ENCODE data around the gene LAMA2.

Gene LAMA2

DNA sequence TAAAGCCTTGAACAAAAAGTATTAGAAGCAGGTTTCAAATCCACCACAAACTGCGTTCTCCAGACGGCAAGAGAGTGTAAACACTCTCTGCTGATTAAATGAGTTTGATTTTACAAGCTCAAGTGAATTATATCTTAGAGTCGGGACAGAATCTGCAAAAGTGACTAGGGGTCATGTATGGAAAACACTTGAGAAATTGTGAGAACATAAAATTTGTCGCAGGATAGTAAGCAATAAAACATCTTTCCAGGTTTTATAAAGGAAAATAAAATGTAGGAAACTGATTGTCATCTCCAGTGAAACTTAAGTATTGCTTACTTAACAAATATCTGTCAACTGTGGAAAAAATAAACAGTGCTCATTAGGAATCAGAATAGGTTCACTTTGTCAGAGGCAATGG lies 452.9 kb downstream of the LAMA2 start:
- no peak overlapping the region for H3K4me3 ChIP-seq
- no peak for DNase-seq (ENCODE audit: low spot score)
- no peak overlapping the region for H3K27ac ChIP-seq
- TF ChIP-seq, protein P1, sequence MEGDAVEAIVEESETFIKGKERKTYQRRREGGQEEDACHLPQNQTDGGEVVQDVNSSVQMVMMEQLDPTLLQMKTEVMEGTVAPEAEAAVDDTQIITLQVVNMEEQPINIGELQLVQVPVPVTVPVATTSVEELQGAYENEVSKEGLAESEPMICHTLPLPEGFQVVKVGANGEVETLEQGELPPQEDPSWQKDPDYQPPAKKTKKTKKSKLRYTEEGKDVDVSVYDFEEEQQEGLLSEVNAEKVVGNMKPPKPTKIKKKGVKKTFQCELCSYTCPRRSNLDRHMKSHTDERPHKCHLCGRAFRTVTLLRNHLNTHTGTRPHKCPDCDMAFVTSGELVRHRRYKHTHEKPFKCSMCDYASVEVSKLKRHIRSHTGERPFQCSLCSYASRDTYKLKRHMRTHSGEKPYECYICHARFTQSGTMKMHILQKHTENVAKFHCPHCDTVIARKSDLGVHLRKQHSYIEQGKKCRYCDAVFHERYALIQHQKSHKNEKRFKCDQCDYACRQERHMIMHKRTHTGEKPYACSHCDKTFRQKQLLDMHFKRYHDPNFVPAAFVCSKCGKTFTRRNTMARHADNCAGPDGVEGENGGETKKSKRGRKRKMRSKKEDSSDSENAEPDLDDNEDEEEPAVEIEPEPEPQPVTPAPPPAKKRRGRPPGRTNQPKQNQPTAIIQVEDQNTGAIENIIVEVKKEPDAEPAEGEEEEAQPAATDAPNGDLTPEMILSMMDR (IDR thresholded peaks at IDR 0.05), result no peak

DNA sequence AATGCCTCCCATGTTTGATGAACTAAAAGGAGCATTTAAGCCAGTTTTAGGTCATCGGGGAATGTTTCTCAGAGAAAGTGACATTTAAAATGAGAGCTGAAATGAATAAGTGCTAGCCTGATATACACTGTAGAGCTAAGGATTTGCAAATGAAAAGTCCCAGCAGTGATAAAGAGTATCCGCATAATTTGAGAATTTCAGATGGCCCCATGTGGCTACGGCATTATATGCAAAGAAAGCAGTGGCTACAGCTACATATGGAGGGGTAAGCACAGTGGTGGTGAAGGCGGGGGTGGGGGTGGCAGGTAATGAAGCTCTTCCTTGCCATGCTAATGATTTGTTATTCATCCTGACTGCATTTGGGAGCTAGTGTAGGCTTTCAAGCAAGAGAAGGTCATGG lies 455.7 kb downstream of the LAMA2 start:
- Histone ChIP-seq H3K27ac (no peak overlapping the region), H3K4me3 (no peak overlapping the region)
- DNase-seq (ENCODE audit: low spot score), result no peak
- TF ChIP-seq, protein P1 (IDR thresholded peaks at IDR 0.05), result no peak

DNA sequence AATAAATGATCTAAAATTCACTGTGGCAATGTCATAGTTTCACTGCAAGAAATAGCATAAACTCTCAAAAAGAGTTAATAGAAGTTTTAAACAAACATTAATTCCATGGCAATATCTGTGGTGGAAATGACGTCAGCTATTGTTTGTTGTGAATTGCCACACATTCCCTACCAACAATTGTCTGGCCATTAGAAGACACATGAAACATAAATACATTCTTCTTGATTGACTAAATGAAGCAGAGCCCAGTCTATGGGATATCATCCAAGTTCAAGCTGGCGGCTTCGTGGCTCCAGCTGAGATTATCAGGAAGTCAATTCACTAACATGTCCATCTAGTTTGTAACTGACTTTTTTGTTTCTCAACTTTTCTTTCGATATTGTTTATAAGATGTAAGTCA lies 458.0 kb downstream of the LAMA2 start:
- H3K4me3 ChIP-seq, result no peak overlapping the region
- TF ChIP-seq, protein P1 (IDR thresholded peaks at IDR 0.05), result no peak
- no peak overlapping the region for H3K27ac ChIP-seq
- no peak for DNase-seq (ENCODE audit: low spot score)

DNA sequence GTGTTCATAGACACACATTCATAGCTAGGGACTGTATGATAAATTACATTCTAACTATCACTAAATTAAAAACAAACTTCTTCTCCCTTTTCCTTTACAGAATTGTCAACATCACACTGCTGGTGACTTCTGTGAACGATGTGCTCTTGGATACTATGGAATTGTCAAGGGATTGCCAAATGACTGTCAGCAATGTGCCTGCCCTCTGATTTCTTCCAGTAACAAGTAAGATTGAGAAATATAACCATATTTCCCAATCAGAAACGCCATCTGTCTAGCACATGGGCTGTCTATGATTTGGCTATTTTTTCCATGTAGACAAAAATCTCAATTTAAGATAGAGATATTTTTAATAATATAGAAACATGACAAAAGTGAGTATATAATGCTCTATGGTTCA lies 459.3 kb downstream of the LAMA2 start:
- TF ChIP-seq, protein P1 (IDR thresholded peaks at IDR 0.05), result no peak
- DNase-seq (ENCODE audit: low spot score), result no peak
- H3K27ac ChIP-seq, result no peak overlapping the region

DNA sequence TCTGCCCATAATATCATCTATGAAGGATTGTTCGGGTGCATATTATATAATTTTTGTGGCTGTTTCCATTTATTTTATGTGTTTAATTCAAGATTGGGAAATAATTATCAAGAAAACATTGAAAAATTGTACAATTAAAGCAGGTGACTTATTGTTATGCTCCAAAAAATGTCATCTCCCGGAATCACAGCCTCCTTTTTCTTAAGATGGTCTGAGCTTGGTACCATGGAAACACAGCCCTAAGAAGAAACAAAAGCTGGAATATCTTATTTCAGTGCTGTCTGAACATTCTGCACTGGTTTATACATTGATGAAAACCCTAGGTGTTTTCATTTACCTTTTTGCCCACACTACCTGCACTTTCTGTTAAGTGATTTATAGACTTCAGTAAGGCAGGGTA lies 459.9 kb downstream of the LAMA2 start:
- DNase-seq (ENCODE audit: low spot score), result no peak
- no peak overlapping the region for H3K27ac ChIP-seq
- TF ChIP-seq, protein P1 (IDR thresholded peaks at IDR 0.05), result no peak
- no peak overlapping the region for H3K4me3 ChIP-seq

More for the DNA sequence above, 459.3 kb downstream of the LAMA2 start:
- H3K4me3 ChIP-seq, result no peak overlapping the region

DNA sequence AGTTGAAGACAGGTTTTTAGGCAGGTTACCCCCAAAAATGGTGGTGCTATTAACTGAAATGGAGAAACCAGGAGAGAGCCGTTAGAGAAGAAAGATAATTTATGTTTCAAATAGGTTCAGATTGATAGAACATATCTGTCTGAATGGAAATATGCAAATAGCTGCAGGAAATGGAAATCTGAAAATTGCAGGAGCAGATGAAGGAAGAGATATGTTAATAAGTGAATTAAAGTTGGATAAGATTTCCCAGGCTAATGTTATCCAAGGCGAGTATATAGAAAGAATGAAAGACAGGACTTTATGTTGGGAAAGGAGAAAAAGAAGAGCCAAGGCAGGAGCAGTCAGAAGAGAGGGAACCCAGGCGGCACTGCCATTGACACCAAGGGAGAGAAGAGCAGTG lies 461.4 kb downstream of the LAMA2 start:
- Histone ChIP-seq H3K27ac (no peak overlapping the region), H3K4me3 (no peak overlapping the region)
- TF ChIP-seq, protein P1 (IDR thresholded peaks at IDR 0.05), result no peak
- no peak for DNase-seq (ENCODE audit: low spot score)

DNA sequence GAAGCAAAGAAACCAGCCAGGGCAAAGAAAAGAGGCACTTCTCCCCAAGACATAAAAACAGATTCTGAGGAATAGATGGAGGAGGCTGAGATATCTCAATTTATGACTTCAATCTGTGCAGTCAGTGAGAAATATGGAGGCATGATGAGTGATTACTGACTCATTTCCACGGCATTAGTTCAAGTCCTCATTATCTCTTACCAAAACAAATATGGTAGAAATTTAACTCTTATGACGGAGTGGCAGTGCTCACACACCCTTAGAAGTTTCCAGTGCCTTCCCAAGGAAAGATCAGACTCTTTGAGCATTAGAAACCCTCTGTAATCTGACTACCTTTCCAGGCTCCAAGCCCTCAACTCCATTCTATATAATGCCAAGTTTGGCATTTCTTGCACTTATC lies 463.0 kb downstream of the LAMA2 start:
- Histone ChIP-seq H3K27ac (no peak overlapping the region), H3K4me3 (no peak overlapping the region)
- TF ChIP-seq, protein P1 (IDR thresholded peaks at IDR 0.05), result no peak
- DNase-seq (ENCODE audit: low spot score), result no peak

Data from coronary artery (tissue), 2 donors.